Gastrocnemius medialis (tissue), 4 donors: ENCODE data around the gene SIL1. TPM values are rescaled to one million over a fixed set of nuclear protein-coding genes. Genes with fewer than 3 reads are reported as not detected.
"Not testable (repeated sequence)": the region's sequence is repeated elsewhere in the genome, so short reads cannot be mapped to it uniquely, and the experiment has no call there.

Experiments
- ATAC-seq, 2 donors: fragments of 150-250 bp; one replicate each; pipeline ENCODE4 v1.9.1; 2016
- DNase-seq, 2 donors: peaks; one replicate each; pipeline ENCODE4 v3.0.0-alpha.2; 2019
- H3K27ac ChIP-seq, 4 donors: fragments of 200-600 bp; sonication (generic); 1 replicate in 1 of 4; 2 replicates in 3 of 4; pipeline ENCODE4 v1.5.1; 2016 to 2018; ENCODE audit warnings: mild to moderate bottlenecking in 2 of 4, moderate library complexity in 1 of 4
- H3K27me3 ChIP-seq, 3 donors: fragments of 200-600 bp; sonication (generic) in 2 of 3; 1 replicate in 1 of 3; 2 replicates in 2 of 3; pipeline versions ENCODE4 v1.5.1 to v1.6.0; 2016 to 2019; ENCODE audit warnings: mild to moderate bottlenecking in 1 of 3, moderate library complexity in 1 of 3
- H3K36me3 ChIP-seq, 2 donors: fragments of 200-600 bp; sonication (generic) in 1 of 2; one replicate each; pipeline ENCODE4 v1.5.1; 2017 to 2018
- H3K4me1 ChIP-seq, 2 donors: fragments of 200-600 bp; sonication (generic) in 1 of 2; one replicate each; pipeline ENCODE4 v1.5.1; 2016 to 2017; ENCODE audit warnings: mild to moderate bottlenecking in 2 of 2
- H3K4me3 ChIP-seq, 4 donors: fragments of 200-600 bp; sonication (generic) in 3 of 4; 1 replicate in 1 of 4; 2 replicates in 3 of 4; pipeline ENCODE4 v1.5.1; 2016 to 2019; ENCODE audit warnings: mild to moderate bottlenecking in 2 of 4
- H3K9me3 ChIP-seq, 3 donors: fragments of 200-600 bp; sonication (generic) in 2 of 3; 1 replicate in 1 of 3; 2 replicates in 2 of 3; pipeline ENCODE4 v1.5.1; 2016 to 2019
- POLR2A ChIP-seq, 2 donors: fragments of 450-650 bp; IDR thresholded peaks; one replicate each; pipeline ENCODE4 v1.6.1; 2017; ENCODE audit warnings: antibody characterized with exemption in 2 of 2, mild to moderate bottlenecking in 2 of 2, moderate library complexity in 2 of 2
- in situ Hi-C, 4 donors: fragments of 200-750 bp; cut with MboI; loops; one replicate each; pipeline versions ENCODE4 v1.15.0 to v1.8.0; 2017; ENCODE audit warnings: low sequenced_read_pairs in 4 of 4
- intact Hi-C: fragments of 100-400 bp; cut with DNase I; formaldehyde crosslinking; loops from one replicate; pipeline ENCODE4 v1.15.1; 2023; ENCODE audit warnings: low total_unique reads
- total RNA-seq, 4 donors: library from RNA; depleted of rRNA; stranded (reverse); fragments of >200 nt; gene quantifications; one replicate each; pipeline versions ENCODE4 v1.1.0 to v1.2.3, GENCODE V29; 2016
- TF ChIP-seq, protein P1 (sequence below), 5 experiments: fragments of 450-650 bp in 3 of 5; fragments of 200-600 bp in 2 of 5; sonication (generic) in 2 of 5; IDR thresholded peaks in 4 of 5; conservative IDR thresholded peaks in 1 of 5; 1 replicate in 4 of 5; 2 replicates in 1 of 5; pipeline ENCODE4 v1.5.1; 2016 to 2019; ENCODE audit warnings: antibody characterized with exemption in 5 of 5, mild to moderate bottlenecking in 3 of 5, moderate library complexity in 3 of 5

The SIL1 gene
- total RNA-seq, 4 donors from 2014 or later = 36.6 to 52.6 (median 48.2) TPM

DNA sequence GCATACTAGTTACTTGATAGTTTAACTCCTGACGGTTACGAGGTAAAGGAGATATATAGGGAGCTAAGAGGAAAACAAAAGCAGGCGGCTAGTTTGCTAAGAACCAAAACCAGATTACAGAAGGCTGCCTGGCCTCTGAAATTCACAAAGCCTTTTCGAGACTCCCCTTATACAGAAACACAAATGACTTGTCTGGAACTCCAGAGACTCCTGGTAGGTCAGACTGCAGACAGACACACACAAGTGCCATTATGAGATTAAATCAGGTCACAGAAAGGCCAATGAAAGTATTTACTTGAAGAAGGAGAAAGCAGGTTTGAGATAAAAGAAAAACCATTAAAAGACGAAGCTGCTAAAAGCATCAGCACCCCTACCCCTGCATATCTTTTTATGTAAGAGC lies 180.5 kb downstream of the SIL1 start:
- no peak for ATAC-seq
- Histone ChIP-seq H3K27me3 (no peaks in the 10 kb centered on the region), H3K4me1 (no peaks in the 10 kb centered on the region), H3K27ac (no peak overlapping the region), H3K4me3 (no peak overlapping the region), H3K36me3 (peaks cover 0 to 28% of the 10 kb centered on the region in 2 donors), H3K9me3 (no peaks in the 10 kb centered on the region)
- intact Hi-C loops = no loop called here
- in situ Hi-C loops = no loop called here
- TF ChIP-seq, protein P1, sequence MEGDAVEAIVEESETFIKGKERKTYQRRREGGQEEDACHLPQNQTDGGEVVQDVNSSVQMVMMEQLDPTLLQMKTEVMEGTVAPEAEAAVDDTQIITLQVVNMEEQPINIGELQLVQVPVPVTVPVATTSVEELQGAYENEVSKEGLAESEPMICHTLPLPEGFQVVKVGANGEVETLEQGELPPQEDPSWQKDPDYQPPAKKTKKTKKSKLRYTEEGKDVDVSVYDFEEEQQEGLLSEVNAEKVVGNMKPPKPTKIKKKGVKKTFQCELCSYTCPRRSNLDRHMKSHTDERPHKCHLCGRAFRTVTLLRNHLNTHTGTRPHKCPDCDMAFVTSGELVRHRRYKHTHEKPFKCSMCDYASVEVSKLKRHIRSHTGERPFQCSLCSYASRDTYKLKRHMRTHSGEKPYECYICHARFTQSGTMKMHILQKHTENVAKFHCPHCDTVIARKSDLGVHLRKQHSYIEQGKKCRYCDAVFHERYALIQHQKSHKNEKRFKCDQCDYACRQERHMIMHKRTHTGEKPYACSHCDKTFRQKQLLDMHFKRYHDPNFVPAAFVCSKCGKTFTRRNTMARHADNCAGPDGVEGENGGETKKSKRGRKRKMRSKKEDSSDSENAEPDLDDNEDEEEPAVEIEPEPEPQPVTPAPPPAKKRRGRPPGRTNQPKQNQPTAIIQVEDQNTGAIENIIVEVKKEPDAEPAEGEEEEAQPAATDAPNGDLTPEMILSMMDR (IDR thresholded peaks at IDR 0.05 in 4 of 5, conservative IDR thresholded peaks at IDR 0.05 in 1 of 5) = no peak
- TF ChIP-seq POLR2A (IDR thresholded peaks at IDR 0.05) = no peak
- DNase-seq = no peak

- Histone ChIP-seq H3K4me3 (no peak overlapping the region), H3K4me1 (no peaks in the 10 kb centered on the region), H3K9me3 (no peaks in the 10 kb centered on the region), H3K36me3 (peaks cover 0 to 28% of the 10 kb centered on the region in 2 donors), H3K27me3 (no peaks in the 10 kb centered on the region), H3K27ac (no peak overlapping the region)
- DNase-seq (no peak), ATAC-seq (no peak)
- no peak for TF ChIP-seq POLR2A (IDR thresholded peaks at IDR 0.05)
- TF ChIP-seq, protein P1 (IDR thresholded peaks at IDR 0.05 in 4 of 5, conservative IDR thresholded peaks at IDR 0.05 in 1 of 5) = no peak
- in situ Hi-C loops = no loop called here
- intact Hi-C loops = no loop called here
Measured at GRCh38 chr5:139016186-139016585, 182.0 kb downstream of the SIL1 start.

DNA sequence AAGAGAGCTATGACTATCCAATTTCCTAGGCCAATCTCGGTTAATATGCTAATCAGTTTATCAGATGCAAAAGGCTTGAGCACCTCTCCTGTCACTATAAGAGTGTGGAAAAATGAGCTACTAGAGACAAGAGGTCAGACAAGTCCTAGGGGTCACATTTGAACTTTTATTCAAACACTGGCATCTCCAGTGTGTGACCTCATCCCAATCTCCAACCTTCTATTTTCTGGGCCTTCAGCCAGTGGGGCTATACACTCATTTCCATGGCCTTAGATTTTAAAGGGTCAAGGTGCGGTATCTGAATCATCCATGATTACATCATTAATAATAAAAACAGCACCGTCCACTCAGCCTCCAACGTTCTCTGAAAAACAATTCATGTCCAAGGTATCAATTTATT lies 183.4 kb downstream of the SIL1 start:
- in situ Hi-C loops = no loop called here
- no peaks in the 10 kb centered on the region for H3K4me1 ChIP-seq
- no peaks in the 10 kb centered on the region for H3K27me3 ChIP-seq
- TF ChIP-seq POLR2A (IDR thresholded peaks at IDR 0.05) = no peak
- TF ChIP-seq, protein P1 (IDR thresholded peaks at IDR 0.05 in 4 of 5, conservative IDR thresholded peaks at IDR 0.05 in 1 of 5) = no peak
- H3K9me3 ChIP-seq = no peaks in the 10 kb centered on the region
- no peak for DNase-seq
- H3K4me3 ChIP-seq = no peak overlapping the region
- intact Hi-C loops = no loop called here
- no peak for ATAC-seq
- no peak overlapping the region for H3K27ac ChIP-seq
- H3K36me3 ChIP-seq = peaks cover 0 to 17% of the 10 kb centered on the region in 2 donors

GRCh38 chr5:139012176-139012575 lies 186.0 kb downstream of the SIL1 start:
- no peak for DNase-seq
- H3K4me1 ChIP-seq = no peaks in the 10 kb centered on the region
- intact Hi-C loops (no loop called here), in situ Hi-C loops (no loop called here)
- no peak for ATAC-seq
- H3K27me3 ChIP-seq = no peaks in the 10 kb centered on the region
- no peak overlapping the region for H3K4me3 ChIP-seq
- H3K36me3 ChIP-seq = peaks cover 0 to 3% of the 10 kb centered on the region in 2 donors
- H3K27ac ChIP-seq = no peak overlapping the region
- H3K9me3 ChIP-seq = no peaks in the 10 kb centered on the region
- TF ChIP-seq, protein P1 (IDR thresholded peaks at IDR 0.05 in 4 of 5, conservative IDR thresholded peaks at IDR 0.05 in 1 of 5) = no peak
- no peak for TF ChIP-seq POLR2A (IDR thresholded peaks at IDR 0.05)

DNA sequence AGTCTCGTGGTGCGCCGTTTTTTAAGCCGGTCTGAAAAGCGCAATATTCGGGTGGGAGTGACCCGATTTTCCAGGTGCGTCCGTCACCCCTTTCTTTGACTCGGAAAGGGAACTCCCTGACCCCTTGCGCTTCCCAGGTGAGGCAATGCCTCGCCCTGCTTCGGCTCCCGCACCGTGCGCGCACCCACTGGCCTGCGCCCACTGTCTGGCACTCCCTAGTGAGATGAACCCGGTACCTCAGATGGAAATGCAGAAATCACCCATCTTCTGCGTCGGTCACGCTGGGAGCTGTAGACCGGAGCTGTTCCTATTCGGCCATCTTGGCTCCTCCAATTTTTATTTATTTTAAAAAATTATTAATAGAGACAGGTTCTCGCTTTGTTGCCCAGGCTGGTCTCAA lies 187.0 kb downstream of the SIL1 start:
- intact Hi-C loops, DNase-seq, H3K9me3 ChIP-seq, in situ Hi-C loops, H3K27ac ChIP-seq, H3K27me3 ChIP-seq, H3K36me3 ChIP-seq, H3K4me1 ChIP-seq, ATAC-seq: not testable (repeated sequence)
- H3K4me3 ChIP-seq = peak overlapping the region in 1 of 4 donors; percentile 18
